SK-N-SH (cell line): Measurements from ENCODE around the gene ZMYND8.

Experiments
- ELF1 ChIP-seq: IDR thresholded peaks from 2 replicates; pipeline ENCODE4 v1.4.0; 2012
- EP300 ChIP-seq, 2 experiments: IDR thresholded peaks; 2 replicates each; pipeline versions ENCODE4 v1.4.0 to v1.6.1; 2012; ENCODE audit warnings: borderline replicate concordance in 1 of 2, low read depth in 1 of 2, low read length in 1 of 2
- EZH2phosphoT487 ChIP-seq: fragments of 200-600 bp; sonication (generic); IDR thresholded peaks from 2 replicates; pipeline ENCODE4 v1.6.1; 2017; ENCODE audit warnings: low read depth, mixed run types, mild to moderate bottlenecking, antibody characterized with exemption, moderate library complexity, borderline replicate concordance
- FOSL2 ChIP-seq: IDR thresholded peaks from 2 replicates; pipeline ENCODE4 v1.4.0; 2012; ENCODE audit warnings: low read depth, mild to moderate bottlenecking, moderate library complexity, borderline replicate concordance
- FOXM1 ChIP-seq: IDR thresholded peaks from 2 replicates; pipeline ENCODE4 v1.4.0; 2012; ENCODE audit warnings: low read depth, mild to moderate bottlenecking
- MEF2A ChIP-seq: IDR thresholded peaks from 2 replicates; pipeline ENCODE4 v1.4.0; 2012; ENCODE audit warnings: low read depth, borderline replicate concordance
- NRF1 ChIP-seq: IDR thresholded peaks from 2 replicates; pipeline ENCODE4 v1.6.1; 2012; ENCODE audit warnings: low read depth, mild to moderate bottlenecking, low read length
- RFX5 ChIP-seq: IDR thresholded peaks from 2 replicates; pipeline ENCODE4 v1.6.1; 2012; ENCODE audit warnings: mild to moderate bottlenecking, improper control_type of control experiment, low read length
- SMC3 ChIP-seq: IDR thresholded peaks from 2 replicates; pipeline ENCODE4 v1.6.1; 2012; ENCODE audit warnings: low read depth, low read length, improper control_type of control experiment
- TAF1 ChIP-seq: IDR thresholded peaks from 2 replicates; pipeline ENCODE4 v1.6.1; 2012; ENCODE audit warnings: low read depth, mild to moderate bottlenecking, low read length, moderate library complexity, borderline replicate concordance
- TF ChIP-seq, protein P1 (sequence below): fragments of 200-600 bp; sonication (generic); IDR thresholded peaks from 2 replicates; pipeline ENCODE4 v1.6.1; 2017; ENCODE audit warnings: antibody characterized with exemption, mild to moderate bottlenecking, moderate library complexity
- TF ChIP-seq, protein P2 (sequence below): IDR thresholded peaks from 2 replicates; pipeline ENCODE4 v1.4.0; 2012; ENCODE audit warnings: low read depth
- TF ChIP-seq, protein P3 (sequence below): IDR thresholded peaks from 2 replicates; pipeline ENCODE4 v1.4.0; 2012; ENCODE audit warnings: low read depth, borderline replicate concordance

DNA sequence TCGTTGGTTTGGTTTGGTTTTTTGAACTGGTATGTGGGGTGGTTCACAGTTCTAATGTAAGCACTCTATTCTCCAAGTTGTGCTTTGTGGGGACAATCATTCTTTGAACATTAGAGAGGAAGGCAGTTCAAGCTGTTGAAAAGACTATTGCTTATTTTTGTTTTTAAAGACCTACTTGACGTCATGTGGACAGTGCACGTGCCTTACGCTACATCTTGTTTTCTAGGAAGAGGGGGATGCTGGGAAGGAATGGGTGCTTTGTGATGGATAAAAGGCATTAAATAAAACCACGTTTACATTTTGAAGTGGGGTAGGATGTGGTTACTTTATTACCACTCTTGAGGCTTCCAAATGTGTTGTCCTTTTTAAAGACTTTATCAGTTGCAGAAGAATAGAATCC lies 168.0 kb downstream of the ZMYND8 start:
- TF ChIP-seq, protein P1, sequence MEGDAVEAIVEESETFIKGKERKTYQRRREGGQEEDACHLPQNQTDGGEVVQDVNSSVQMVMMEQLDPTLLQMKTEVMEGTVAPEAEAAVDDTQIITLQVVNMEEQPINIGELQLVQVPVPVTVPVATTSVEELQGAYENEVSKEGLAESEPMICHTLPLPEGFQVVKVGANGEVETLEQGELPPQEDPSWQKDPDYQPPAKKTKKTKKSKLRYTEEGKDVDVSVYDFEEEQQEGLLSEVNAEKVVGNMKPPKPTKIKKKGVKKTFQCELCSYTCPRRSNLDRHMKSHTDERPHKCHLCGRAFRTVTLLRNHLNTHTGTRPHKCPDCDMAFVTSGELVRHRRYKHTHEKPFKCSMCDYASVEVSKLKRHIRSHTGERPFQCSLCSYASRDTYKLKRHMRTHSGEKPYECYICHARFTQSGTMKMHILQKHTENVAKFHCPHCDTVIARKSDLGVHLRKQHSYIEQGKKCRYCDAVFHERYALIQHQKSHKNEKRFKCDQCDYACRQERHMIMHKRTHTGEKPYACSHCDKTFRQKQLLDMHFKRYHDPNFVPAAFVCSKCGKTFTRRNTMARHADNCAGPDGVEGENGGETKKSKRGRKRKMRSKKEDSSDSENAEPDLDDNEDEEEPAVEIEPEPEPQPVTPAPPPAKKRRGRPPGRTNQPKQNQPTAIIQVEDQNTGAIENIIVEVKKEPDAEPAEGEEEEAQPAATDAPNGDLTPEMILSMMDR, result no peak
- TF ChIP-seq ELF1 (no peak), SMC3 (no peak), NRF1 (no peak), FOSL2 (no peak), TAF1 (no peak), EP300 (IDR thresholded peaks at IDR 0.05; ENCODE audit: borderline replicate concordance in 1 of 2, low read depth in 1 of 2, low read length in 1 of 2) (no peak), RFX5 (no peak), EZH2phosphoT487 (no peak), MEF2A (no peak), FOXM1 (no peak)
- TF ChIP-seq, protein P2, sequence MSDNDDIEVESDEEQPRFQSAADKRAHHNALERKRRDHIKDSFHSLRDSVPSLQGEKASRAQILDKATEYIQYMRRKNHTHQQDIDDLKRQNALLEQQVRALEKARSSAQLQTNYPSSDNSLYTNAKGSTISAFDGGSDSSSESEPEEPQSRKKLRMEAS, result no peak
- TF ChIP-seq, protein P3, sequence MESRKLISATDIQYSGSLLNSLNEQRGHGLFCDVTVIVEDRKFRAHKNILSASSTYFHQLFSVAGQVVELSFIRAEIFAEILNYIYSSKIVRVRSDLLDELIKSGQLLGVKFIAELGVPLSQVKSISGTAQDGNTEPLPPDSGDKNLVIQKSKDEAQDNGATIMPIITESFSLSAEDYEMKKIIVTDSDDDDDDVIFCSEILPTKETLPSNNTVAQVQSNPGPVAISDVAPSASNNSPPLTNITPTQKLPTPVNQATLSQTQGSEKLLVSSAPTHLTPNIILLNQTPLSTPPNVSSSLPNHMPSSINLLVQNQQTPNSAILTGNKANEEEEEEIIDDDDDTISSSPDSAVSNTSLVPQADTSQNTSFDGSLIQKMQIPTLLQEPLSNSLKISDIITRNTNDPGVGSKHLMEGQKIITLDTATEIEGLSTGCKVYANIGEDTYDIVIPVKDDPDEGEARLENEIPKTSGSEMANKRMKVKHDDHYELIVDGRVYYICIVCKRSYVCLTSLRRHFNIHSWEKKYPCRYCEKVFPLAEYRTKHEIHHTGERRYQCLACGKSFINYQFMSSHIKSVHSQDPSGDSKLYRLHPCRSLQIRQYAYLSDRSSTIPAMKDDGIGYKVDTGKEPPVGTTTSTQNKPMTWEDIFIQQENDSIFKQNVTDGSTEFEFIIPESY, result no peak
